ENCODE data around the gene CHST9.

DNA sequence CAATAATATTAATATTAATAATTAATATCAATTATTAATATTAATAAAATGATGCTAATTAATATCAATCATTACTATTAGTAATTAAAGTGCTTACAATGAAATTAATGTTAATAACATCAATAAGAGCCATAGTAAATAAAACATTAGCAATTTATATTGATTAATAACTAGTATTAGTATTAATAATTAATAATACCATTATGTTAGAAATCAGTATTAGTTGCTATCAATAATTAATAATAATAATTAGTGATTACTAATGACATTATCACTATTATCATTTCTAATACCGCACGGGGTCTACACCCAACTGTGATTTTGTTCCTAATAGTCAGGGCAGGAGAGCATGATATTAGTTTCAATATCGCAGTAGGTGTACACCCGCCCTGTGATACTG is 296.8 kb downstream of the CHST9 start:
- TF ChIP-seq, protein P1, sequence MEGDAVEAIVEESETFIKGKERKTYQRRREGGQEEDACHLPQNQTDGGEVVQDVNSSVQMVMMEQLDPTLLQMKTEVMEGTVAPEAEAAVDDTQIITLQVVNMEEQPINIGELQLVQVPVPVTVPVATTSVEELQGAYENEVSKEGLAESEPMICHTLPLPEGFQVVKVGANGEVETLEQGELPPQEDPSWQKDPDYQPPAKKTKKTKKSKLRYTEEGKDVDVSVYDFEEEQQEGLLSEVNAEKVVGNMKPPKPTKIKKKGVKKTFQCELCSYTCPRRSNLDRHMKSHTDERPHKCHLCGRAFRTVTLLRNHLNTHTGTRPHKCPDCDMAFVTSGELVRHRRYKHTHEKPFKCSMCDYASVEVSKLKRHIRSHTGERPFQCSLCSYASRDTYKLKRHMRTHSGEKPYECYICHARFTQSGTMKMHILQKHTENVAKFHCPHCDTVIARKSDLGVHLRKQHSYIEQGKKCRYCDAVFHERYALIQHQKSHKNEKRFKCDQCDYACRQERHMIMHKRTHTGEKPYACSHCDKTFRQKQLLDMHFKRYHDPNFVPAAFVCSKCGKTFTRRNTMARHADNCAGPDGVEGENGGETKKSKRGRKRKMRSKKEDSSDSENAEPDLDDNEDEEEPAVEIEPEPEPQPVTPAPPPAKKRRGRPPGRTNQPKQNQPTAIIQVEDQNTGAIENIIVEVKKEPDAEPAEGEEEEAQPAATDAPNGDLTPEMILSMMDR (IDR thresholded peaks at IDR 0.05) = no peak
- TF ChIP-seq ZFX (IDR thresholded peaks at IDR 0.05; ENCODE audit: borderline replicate concordance) = no peak

Data from 22Rv1 (cell line).